HL-60 (cell line): ENCODE results near the gene SLC24A3.

Experiments used
- DNase-seq, 2 experiments: peaks; one replicate each; pipeline ENCODE4 v3.0.0-alpha.2; 2010 to 2020; ENCODE audit warnings: low read depth in 1 of 2, low spot score in 1 of 2
- H3K27ac ChIP-seq: fragments of 250-450 bp; sonication (Bioruptor Pico); replicated peaks from 2 replicates; pipeline ENCODE4 v1.5.1; 2020; ENCODE audit warnings: mild to moderate bottlenecking, moderate library complexity
- H3K27me3 ChIP-seq: fragments of 250-450 bp; sonication (Bioruptor Pico); 2 replicates; pipeline ENCODE4 v1.5.1; 2021; ENCODE audit warnings: mild to moderate bottlenecking, moderate library complexity; ENCODE audit not compliant: insufficient read depth, poor library complexity, severe bottlenecking
- H3K4me3 ChIP-seq: replicated peaks from 2 replicates; pipeline ENCODE4 v1.5.1; 2011; ENCODE audit warnings: mild to moderate bottlenecking, control low read depth, low read length; ENCODE audit not compliant: insufficient read depth
- CTCF ChIP-seq: IDR thresholded peaks from one replicate; pipeline ENCODE4 v1.5.1; 2011; ENCODE audit warnings: low read length, control low read depth, inconsistent platforms; ENCODE audit not compliant: insufficient read depth
- GABPA ChIP-seq: IDR thresholded peaks from 2 replicates; pipeline ENCODE4 v1.6.1; 2012; ENCODE audit warnings: low read depth
- POLR2AphosphoS5 ChIP-seq: IDR thresholded peaks from 2 replicates; pipeline ENCODE4 v1.6.1; 2012; ENCODE audit warnings: low read depth
- SPI1 ChIP-seq: IDR thresholded peaks from 2 replicates; pipeline ENCODE4 v1.6.1; 2012; ENCODE audit warnings: low read depth, mild to moderate bottlenecking, borderline replicate concordance
- TF ChIP-seq, protein P1 (sequence below): IDR thresholded peaks from 2 replicates; pipeline ENCODE4 v1.6.1; 2012; ENCODE audit warnings: low read depth; ENCODE audit not compliant: insufficient replicate concordance

Gene SLC24A3

GRCh38 chr20:19176470-19177052 lies 35.9 kb upstream of the SLC24A3 start:
- H3K27ac ChIP-seq = no peak overlapping the region
- TF ChIP-seq POLR2AphosphoS5 (no peak), GABPA (no peak), CTCF (no peak), SPI1 (no peak)
- TF ChIP-seq, protein P1, sequence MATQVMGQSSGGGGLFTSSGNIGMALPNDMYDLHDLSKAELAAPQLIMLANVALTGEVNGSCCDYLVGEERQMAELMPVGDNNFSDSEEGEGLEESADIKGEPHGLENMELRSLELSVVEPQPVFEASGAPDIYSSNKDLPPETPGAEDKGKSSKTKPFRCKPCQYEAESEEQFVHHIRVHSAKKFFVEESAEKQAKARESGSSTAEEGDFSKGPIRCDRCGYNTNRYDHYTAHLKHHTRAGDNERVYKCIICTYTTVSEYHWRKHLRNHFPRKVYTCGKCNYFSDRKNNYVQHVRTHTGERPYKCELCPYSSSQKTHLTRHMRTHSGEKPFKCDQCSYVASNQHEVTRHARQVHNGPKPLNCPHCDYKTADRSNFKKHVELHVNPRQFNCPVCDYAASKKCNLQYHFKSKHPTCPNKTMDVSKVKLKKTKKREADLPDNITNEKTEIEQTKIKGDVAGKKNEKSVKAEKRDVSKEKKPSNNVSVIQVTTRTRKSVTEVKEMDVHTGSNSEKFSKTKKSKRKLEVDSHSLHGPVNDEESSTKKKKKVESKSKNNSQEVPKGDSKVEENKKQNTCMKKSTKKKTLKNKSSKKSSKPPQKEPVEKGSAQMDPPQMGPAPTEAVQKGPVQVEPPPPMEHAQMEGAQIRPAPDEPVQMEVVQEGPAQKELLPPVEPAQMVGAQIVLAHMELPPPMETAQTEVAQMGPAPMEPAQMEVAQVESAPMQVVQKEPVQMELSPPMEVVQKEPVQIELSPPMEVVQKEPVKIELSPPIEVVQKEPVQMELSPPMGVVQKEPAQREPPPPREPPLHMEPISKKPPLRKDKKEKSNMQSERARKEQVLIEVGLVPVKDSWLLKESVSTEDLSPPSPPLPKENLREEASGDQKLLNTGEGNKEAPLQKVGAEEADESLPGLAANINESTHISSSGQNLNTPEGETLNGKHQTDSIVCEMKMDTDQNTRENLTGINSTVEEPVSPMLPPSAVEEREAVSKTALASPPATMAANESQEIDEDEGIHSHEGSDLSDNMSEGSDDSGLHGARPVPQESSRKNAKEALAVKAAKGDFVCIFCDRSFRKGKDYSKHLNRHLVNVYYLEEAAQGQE = no peak
- no peak for DNase-seq
- H3K4me3 ChIP-seq = no peak overlapping the region
- no peaks in the 10 kb centered on the region for H3K27me3 ChIP-seq

- no peak for DNase-seq
- no peak overlapping the region for H3K4me3 ChIP-seq
- no peak for TF ChIP-seq SPI1
- TF ChIP-seq, protein P1 = no peak
- no peak for TF ChIP-seq POLR2AphosphoS5
- TF ChIP-seq CTCF = no peak
- TF ChIP-seq GABPA = no peak
Measured at GRCh38 chr20:19181552-19181951, 30.9 kb upstream of the SLC24A3 start.

DNA sequence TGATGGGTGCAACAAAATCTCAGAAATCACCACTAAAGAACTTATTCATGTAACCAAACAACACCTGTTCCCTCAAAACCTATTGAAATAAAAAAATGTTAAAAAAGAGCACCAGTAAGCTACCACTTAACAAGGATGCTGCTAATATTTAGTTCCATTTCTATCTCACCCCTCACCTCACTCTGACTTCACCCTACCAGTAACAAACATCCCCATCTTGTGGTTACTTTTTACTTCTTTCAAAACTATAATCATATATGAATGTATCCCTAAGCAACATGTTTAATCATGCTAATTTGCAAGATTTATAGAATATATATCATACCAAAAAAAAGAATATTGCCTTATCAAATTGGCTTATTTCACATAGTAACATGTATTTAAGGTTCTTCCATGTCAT lies 27.4 kb upstream of the SLC24A3 start:
- Histone ChIP-seq H3K4me3 (no peak overlapping the region), H3K27ac (no peak overlapping the region), H3K27me3 (no peaks in the 10 kb centered on the region)
- TF ChIP-seq POLR2AphosphoS5 = no peak
- TF ChIP-seq, protein P1 = no peak
- TF ChIP-seq CTCF = no peak
- TF ChIP-seq SPI1 = no peak
- no peak for TF ChIP-seq GABPA
- DNase-seq = no peak

More at GRCh38 chr20:19181552-19181951, 30.9 kb upstream of the SLC24A3 start:
- H3K27me3 ChIP-seq = no peaks in the 10 kb centered on the region
- no peak overlapping the region for H3K27ac ChIP-seq
